ENCODE data around the gene NAV1.

DNA sequence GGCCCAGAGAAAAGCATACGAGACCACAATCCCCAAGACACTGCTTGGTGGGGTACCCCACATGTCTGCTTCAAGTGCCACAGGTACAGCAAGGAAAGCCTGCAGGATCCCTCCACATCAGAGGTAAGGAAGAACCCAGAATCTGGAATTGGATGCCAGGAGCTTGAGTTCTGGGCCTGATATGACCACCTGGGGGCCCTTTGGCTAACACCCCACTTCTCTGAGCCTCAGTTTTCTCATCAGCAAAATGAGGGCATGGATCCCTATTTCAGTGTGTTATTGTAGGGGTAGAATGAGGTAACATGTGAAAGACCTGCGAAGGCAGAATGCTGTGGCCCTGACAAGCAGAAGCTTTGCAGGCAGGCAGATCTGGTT, 24.5 kb downstream of the NAV1 start:
- TF ChIP-seq, protein P1, sequence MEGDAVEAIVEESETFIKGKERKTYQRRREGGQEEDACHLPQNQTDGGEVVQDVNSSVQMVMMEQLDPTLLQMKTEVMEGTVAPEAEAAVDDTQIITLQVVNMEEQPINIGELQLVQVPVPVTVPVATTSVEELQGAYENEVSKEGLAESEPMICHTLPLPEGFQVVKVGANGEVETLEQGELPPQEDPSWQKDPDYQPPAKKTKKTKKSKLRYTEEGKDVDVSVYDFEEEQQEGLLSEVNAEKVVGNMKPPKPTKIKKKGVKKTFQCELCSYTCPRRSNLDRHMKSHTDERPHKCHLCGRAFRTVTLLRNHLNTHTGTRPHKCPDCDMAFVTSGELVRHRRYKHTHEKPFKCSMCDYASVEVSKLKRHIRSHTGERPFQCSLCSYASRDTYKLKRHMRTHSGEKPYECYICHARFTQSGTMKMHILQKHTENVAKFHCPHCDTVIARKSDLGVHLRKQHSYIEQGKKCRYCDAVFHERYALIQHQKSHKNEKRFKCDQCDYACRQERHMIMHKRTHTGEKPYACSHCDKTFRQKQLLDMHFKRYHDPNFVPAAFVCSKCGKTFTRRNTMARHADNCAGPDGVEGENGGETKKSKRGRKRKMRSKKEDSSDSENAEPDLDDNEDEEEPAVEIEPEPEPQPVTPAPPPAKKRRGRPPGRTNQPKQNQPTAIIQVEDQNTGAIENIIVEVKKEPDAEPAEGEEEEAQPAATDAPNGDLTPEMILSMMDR (IDR thresholded peaks at IDR 0.05; ENCODE audit: low read length): no peak
- TF ChIP-seq EZH2 (optimal IDR thresholded peaks at IDR 0.05; ENCODE audit: low read depth, low read length) (no peak), EZH2phosphoT487 (IDR thresholded peaks at IDR 0.05; ENCODE audit: low read length) (no peak)
